GM23338 (cell line): Measurements from ENCODE around the gene CPD. TPM values are rescaled to one million over a fixed set of nuclear protein-coding genes. Genes with fewer than 3 reads are reported as not detected.

Experiments
- ATAC-seq: fragments of 200-7000 bp; cut with Tn5 transposase; 3 replicates; pipeline ENCODE4 v1.9.1; 2020
- DNase-seq: peaks from one replicate; pipeline ENCODE4 v3.0.0-alpha.2; 2015; ENCODE audit warnings: low spot score
- H2AFZ ChIP-seq: fragments of 200-600 bp; sonication (generic); 2 replicates; pipeline ENCODE4 v1.8.0; 2016; ENCODE audit warnings: antibody characterized with exemption, mild to moderate bottlenecking, moderate library complexity
- H3F3A ChIP-seq: fragments of 200-600 bp; sonication (generic); replicated peaks from 2 replicates; pipeline ENCODE4 v1.8.0; 2017; ENCODE audit warnings: antibody characterized with exemption, mixed run types, low read depth
- H3K27ac ChIP-seq: fragments of 200-600 bp; sonication (generic); 2 replicates; pipeline ENCODE4 v1.6.1; 2016; ENCODE audit warnings: low read depth
- H3K27me3 ChIP-seq: fragments of 200-600 bp; sonication (generic); 2 replicates; pipeline ENCODE4 v1.8.0; 2016; ENCODE audit warnings: mild to moderate bottlenecking, mixed run types, moderate library complexity; ENCODE audit not compliant: insufficient read depth
- H3K36me3 ChIP-seq: fragments of 200-600 bp; sonication (generic); 2 replicates; pipeline ENCODE4 v1.8.0; 2016; ENCODE audit warnings: mild to moderate bottlenecking; ENCODE audit not compliant: insufficient read depth
- H3K4me1 ChIP-seq: fragments of 200-600 bp; sonication (generic); 2 replicates; pipeline ENCODE4 v1.8.0; 2016; ENCODE audit warnings: mild to moderate bottlenecking, moderate library complexity; ENCODE audit not compliant: insufficient read depth
- H3K4me2 ChIP-seq: fragments of 200-600 bp; sonication (generic); 2 replicates; pipeline ENCODE4 v1.7.1; 2017; ENCODE audit warnings: mixed run types
- H3K4me3 ChIP-seq: fragments of 200-600 bp; sonication (generic); 2 replicates; pipeline ENCODE4 v1.6.1; 2016; ENCODE audit warnings: mixed run types
- H3K79me2 ChIP-seq: fragments of 200-600 bp; sonication (generic); replicated peaks from 2 replicates; pipeline ENCODE4 v1.8.0; 2017; ENCODE audit warnings: mild to moderate bottlenecking; ENCODE audit not compliant: insufficient read depth
- H3K9me2 ChIP-seq: fragments of 200-600 bp; sonication (generic); 2 replicates; pipeline ENCODE4 v1.8.0; 2017; ENCODE audit not compliant: insufficient read depth
- H4K20me1 ChIP-seq: fragments of 200-600 bp; sonication (generic); replicated peaks from 2 replicates; pipeline ENCODE4 v1.8.0; 2017; ENCODE audit warnings: mild to moderate bottlenecking; ENCODE audit not compliant: insufficient read depth
- H3K27ac Mint-ChIP-seq: 2 replicates; pipeline ENCODE4 v1.8.0; 2020; ENCODE audit warnings: inconsistent platforms, mild to moderate bottlenecking, moderate library complexity, mixed read lengths
- H3K27me3 Mint-ChIP-seq: 3 replicates; pipeline ENCODE4 v1.8.0; 2022; ENCODE audit warnings: low read depth, mild to moderate bottlenecking, moderate library complexity, mixed read lengths, inconsistent platforms; ENCODE audit not compliant: insufficient read depth, poor library complexity
- H3K36me3 Mint-ChIP-seq: 3 replicates; pipeline ENCODE4 v1.8.0; 2021; ENCODE audit warnings: low read depth, mild to moderate bottlenecking, inconsistent platforms, moderate library complexity, mixed read lengths
- H3K4me1 Mint-ChIP-seq: 3 replicates; pipeline ENCODE4 v1.8.0; 2020; ENCODE audit warnings: mild to moderate bottlenecking, inconsistent platforms, mixed read lengths
- H3K4me3 Mint-ChIP-seq: 3 replicates; pipeline ENCODE4 v1.8.0; 2021; ENCODE audit warnings: moderate library complexity, mild to moderate bottlenecking, inconsistent platforms, mixed read lengths
- H3K9me3 Mint-ChIP-seq: 3 replicates; pipeline ENCODE4 v1.8.0; 2020; ENCODE audit warnings: moderate library complexity, mild to moderate bottlenecking, inconsistent platforms, mixed read lengths
- CREB1 ChIP-seq: fragments of 250-450 bp; sonication (Bioruptor Pico); IDR thresholded peaks from 2 replicates; pipeline ENCODE4 v1.5.0; 2020; ENCODE audit warnings: low read depth, mild to moderate bottlenecking, moderate library complexity
- CTCF ChIP-seq, 2 experiments: fragments of 200-600 bp in 1 of 2; sonication (generic) in 1 of 2; conservative IDR thresholded peaks; 2 replicates each; pipeline versions ENCODE4 v1.5.1 to v1.6.1; 2016 to 2017; ENCODE audit warnings: antibody characterized with exemption in 2 of 2, low read depth in 2 of 2, mild to moderate bottlenecking in 2 of 2, moderate library complexity in 1 of 2
- ETS1 ChIP-seq: IDR thresholded peaks from 2 replicates; pipeline ENCODE4 v1.6.1; 2016; ENCODE audit warnings: antibody characterized with exemption
- EZH2phosphoT487 ChIP-seq: fragments of 200-600 bp; sonication (generic); IDR thresholded peaks from one replicate; pipeline ENCODE4 v1.8.1; 2018; ENCODE audit warnings: antibody characterized with exemption; ENCODE audit not compliant: unreplicated experiment
- REST ChIP-seq: IDR thresholded peaks from one replicate; pipeline ENCODE4 v1.6.1; 2018; ENCODE audit warnings: antibody characterized with exemption; ENCODE audit not compliant: unreplicated experiment
- ZNF114 ChIP-seq: fragments of 250-450 bp; sonication (Bioruptor Pico); IDR thresholded peaks from 2 replicates; pipeline ENCODE4 v1.5.0; 2020; ENCODE audit warnings: mild to moderate bottlenecking, moderate library complexity
- ZNF462 ChIP-seq: fragments of 250-450 bp; sonication (Bioruptor Pico); IDR thresholded peaks from 2 replicates; pipeline ENCODE4 v1.5.0; 2020; ENCODE audit warnings: mild to moderate bottlenecking, moderate library complexity
- polyA plus RNA-seq: library from polyadenylated mRNA; unstranded; fragments of >200 nt; fragmentation: Nextera tagmentation; extraction: Ambion mirVana; gene quantifications from 2 replicates; pipeline ENCODE4 v1.2.1, GENCODE V29; 2016
- total RNA-seq: library from RNA; depleted of rRNA; stranded (reverse); fragments of >200 nt; shearing (Covaris generic); gene quantifications from 2 replicates; pipeline ENCODE4 v1.2.3, GENCODE V29; 2014

Gene CPD
- total and polyA plus RNA-seq, 2 experiments from 2014 or later: 6.2 to 57.8 TPM

GRCh38 chr17:30360086-30360808 lies 18.5 kb upstream of the CPD start:
- Mint-ChIP-seq H3K4me3 (no peak overlapping the region), H3K4me1 (peaks cover 4% of the 10 kb centered on the region), H3K27me3 (peaks cover under 1% of the 10 kb centered on the region), H3K9me3 (peaks cover 9% of the 10 kb centered on the region; the same call in 1 of the 3 replicates), H3K27ac (no peak overlapping the region), H3K36me3 (no peaks in the 10 kb centered on the region)
- no peak overlapping the region for H3K4me2 ChIP-seq
- no peak overlapping the region for H2AFZ ChIP-seq
- H3K27me3 ChIP-seq: no peaks in the 10 kb centered on the region
- DNase-seq (no peak), ATAC-seq (no peak)
- no peaks in the 10 kb centered on the region for H4K20me1 ChIP-seq
- TF ChIP-seq EZH2phosphoT487: no peak
- no peak for TF ChIP-seq CTCF (conservative IDR thresholded peaks at IDR 0.05; ENCODE audit: low read depth in 2 of 2)
- TF ChIP-seq ETS1: no peak
- no peaks in the 10 kb centered on the region for H3F3A ChIP-seq
- no peaks in the 10 kb centered on the region; the same call in 1 of the 2 replicates for H3K36me3 ChIP-seq
- H3K4me3 ChIP-seq: no peak overlapping the region
- peaks cover 5% of the 10 kb centered on the region for H3K4me1 ChIP-seq
- H3K79me2 ChIP-seq: no peaks in the 10 kb centered on the region
- no peaks in the 10 kb centered on the region; the same call in 1 of the 2 replicates for H3K9me2 ChIP-seq
- H3K27ac ChIP-seq: no peak overlapping the region

GRCh38 chr17:30361766-30362279 lies 16.9 kb upstream of the CPD start:
- H3K27me3 ChIP-seq: no peaks in the 10 kb centered on the region
- Mint-ChIP-seq H3K27me3 (peaks cover 2% of the 10 kb centered on the region), H3K36me3 (no peaks in the 10 kb centered on the region), H3K9me3 (peaks cover 9% of the 10 kb centered on the region; the same call in 1 of the 3 replicates), H3K27ac (no peak overlapping the region), H3K4me3 (no peak overlapping the region), H3K4me1 (no peaks in the 10 kb centered on the region)
- H4K20me1 ChIP-seq: no peaks in the 10 kb centered on the region
- DNase-seq (no peak), ATAC-seq (no peak)
- no peak overlapping the region for H2AFZ ChIP-seq
- H3K4me1 ChIP-seq: no peaks in the 10 kb centered on the region
- no peaks in the 10 kb centered on the region for H3F3A ChIP-seq
- no peaks in the 10 kb centered on the region for H3K79me2 ChIP-seq
- no peak overlapping the region for H3K27ac ChIP-seq
- no peak overlapping the region for H3K4me2 ChIP-seq
- no peaks in the 10 kb centered on the region; the same call in 1 of the 2 replicates for H3K36me3 ChIP-seq
- H3K9me2 ChIP-seq: no peaks in the 10 kb centered on the region
- no peak overlapping the region for H3K4me3 ChIP-seq
- TF ChIP-seq CREB1 (no peak), ZNF462 (CRISPR knock-in tag) (no peak), REST (no peak), ZNF114 (CRISPR knock-in tag) (no peak)
